ENCODE data around the gene POM121L2. TPM values are rescaled to one million over a fixed set of nuclear protein-coding genes. Genes with fewer than 3 reads are reported as not detected.

Gene POM121L2
- total RNA-seq: under 0.01 TPM in 1 of 2 replicates, not detected in the other

DNA sequence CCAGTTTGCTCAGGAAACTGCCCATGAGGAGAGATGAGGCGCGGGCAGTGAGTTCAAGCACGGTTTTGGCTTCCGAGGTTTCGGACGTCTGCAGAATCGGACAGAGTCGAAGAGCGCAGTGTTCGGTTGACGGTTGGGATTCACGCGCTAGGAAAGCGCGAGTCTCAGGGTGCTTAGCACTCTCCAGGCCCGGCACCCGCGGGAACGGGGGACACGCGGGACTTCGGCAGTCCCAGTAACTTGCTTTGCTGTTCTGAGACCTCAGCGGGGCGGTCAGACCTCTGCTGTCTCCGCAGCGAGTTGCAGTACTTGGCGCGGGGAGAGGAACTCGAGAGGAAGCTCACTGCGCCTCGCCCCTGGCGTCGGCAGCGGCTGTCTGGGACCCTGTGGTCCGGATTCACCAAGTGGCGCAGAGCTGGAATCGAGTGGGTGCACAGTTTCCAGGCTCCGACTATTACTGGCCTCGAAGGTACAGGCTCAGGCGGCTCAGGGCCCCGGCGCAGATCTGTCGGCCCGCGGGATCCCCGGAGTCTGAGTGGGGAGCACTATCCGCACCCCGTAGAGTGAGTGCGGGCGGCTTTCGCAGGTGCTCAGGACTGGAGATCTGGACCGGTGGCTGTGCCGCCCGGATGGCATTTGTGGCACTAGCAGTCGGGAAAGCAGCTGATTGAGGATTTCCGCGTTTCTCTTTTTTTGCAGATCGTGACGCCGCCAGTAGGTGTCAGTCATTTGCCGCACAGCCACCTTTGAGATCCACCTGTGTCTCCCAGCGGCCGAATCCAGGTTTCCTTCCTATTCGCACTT is at the start of gene POM121L2:
TSS of gene POM121L2 (minus strand) at position 128 of the 804 bp plus-strand sequence. CDS start at position 25, 103 bp downstream.

Other genes with a start within 250 kb of the POM121L2 start
- 11.2 and 12.6 TPM in 2 replicates for gene PRSS16, start 64.6 kb downstream of the POM121L2 start, total RNA-seq
- 1.0 and 6.5 TPM in 2 replicates for gene ZNF391, start 76.5 kb upstream of the POM121L2 start, total RNA-seq
- gene ZNF184, start 160.8 kb upstream of the POM121L2 start, total RNA-seq: 7.9 and 8.0 TPM in 2 replicates

All from nasal cavity respiratory epithelium epithelial cell of viscerocranial mucosa (primary cell).